ENCODE data around the gene QPRT. TPM values are rescaled to one million over a fixed set of nuclear protein-coding genes. Genes with fewer than 3 reads are reported as not detected.

Gene QPRT
- total RNA-seq, 2 donors from 2014 or later: 0.95 to 1.3 TPM

- Histone ChIP-seq H3K27me3 (replicated peaks; ENCODE audit: insufficient read depth) (no peaks in the 10 kb centered on the region), H3K4me1 (ENCODE audit: control insufficient read depth in 1 of 2, low read depth in 2 of 2) (peaks cover 0 to 10% of the 10 kb centered on the region in 2 donors), H3K4me3 (no peak overlapping the region), H3K9me3 (no peaks in the 10 kb centered on the region), H3K36me3 (no peaks in the 10 kb centered on the region), H3K27ac (no peak overlapping the region)
- ATAC-seq (ENCODE audit: insufficient number of reproducible peaks, low FRiP score, low read depth) (no peak), DNase-seq (ENCODE audit: low spot score) (no peak)
- no peak for TF ChIP-seq CTCF (IDR thresholded peaks at IDR 0.05)
Observed at GRCh38 chr16:29712809-29713208, 33.8 kb downstream of the QPRT start.

GRCh38 chr16:29714396-29714795 is 35.4 kb downstream of the QPRT start:
- no peak overlapping the region for H3K27ac ChIP-seq
- ATAC-seq (ENCODE audit: insufficient number of reproducible peaks, low FRiP score, low read depth) (no peak), DNase-seq (ENCODE audit: low spot score) (no peak)
- no peak for TF ChIP-seq CTCF (IDR thresholded peaks at IDR 0.05)
- H3K27me3 ChIP-seq (replicated peaks; ENCODE audit: insufficient read depth): no peaks in the 10 kb centered on the region
- H3K4me3 ChIP-seq: no peak overlapping the region
- no peaks in the 10 kb centered on the region for H3K9me3 ChIP-seq
- H3K4me1 ChIP-seq (ENCODE audit: control insufficient read depth in 1 of 2, low read depth in 2 of 2): peaks cover 0 to 9% of the 10 kb centered on the region in 2 donors
- no peaks in the 10 kb centered on the region for H3K36me3 ChIP-seq

- Histone ChIP-seq H3K36me3 (no peaks in the 10 kb centered on the region), H3K4me3 (no peak overlapping the region), H3K27me3 (replicated peaks; ENCODE audit: insufficient read depth) (no peaks in the 10 kb centered on the region), H3K4me1 (ENCODE audit: control insufficient read depth in 1 of 2, low read depth in 2 of 2) (peaks cover 0 to 3% of the 10 kb centered on the region in 2 donors), H3K27ac (no peak overlapping the region), H3K9me3 (no peaks in the 10 kb centered on the region)
- no peak for TF ChIP-seq CTCF (IDR thresholded peaks at IDR 0.05)
- DNase-seq (ENCODE audit: low spot score): no peak
- no peak for ATAC-seq (ENCODE audit: insufficient number of reproducible peaks, low FRiP score, low read depth)
Observed at GRCh38 chr16:29714972-29715371, 36.0 kb downstream of the QPRT start.

GRCh38 chr16:29717113-29717512 is 38.1 kb downstream of the QPRT start:
- ATAC-seq (ENCODE audit: insufficient number of reproducible peaks, low FRiP score, low read depth): no peak
- Histone ChIP-seq H3K9me3 (no peaks in the 10 kb centered on the region), H3K36me3 (no peaks in the 10 kb centered on the region), H3K4me1 (ENCODE audit: control insufficient read depth in 1 of 2, low read depth in 2 of 2) (no peaks in the 10 kb centered on the region), H3K4me3 (no peak overlapping the region), H3K27me3 (replicated peaks; ENCODE audit: insufficient read depth) (no peaks in the 10 kb centered on the region), H3K27ac (no peak overlapping the region)
- no peak for TF ChIP-seq CTCF (IDR thresholded peaks at IDR 0.05)
- DNase-seq (ENCODE audit: low spot score): no peak

GRCh38 chr16:29719063-29719462 is 40.1 kb downstream of the QPRT start:
- DNase-seq (ENCODE audit: low spot score): no peak
- TF ChIP-seq CTCF (IDR thresholded peaks at IDR 0.05): no peak
- no peaks in the 10 kb centered on the region for H3K27me3 ChIP-seq (replicated peaks; ENCODE audit: insufficient read depth)
- H3K9me3 ChIP-seq: no peaks in the 10 kb centered on the region
- no peak overlapping the region for H3K27ac ChIP-seq
- H3K4me1 ChIP-seq (ENCODE audit: control insufficient read depth in 1 of 2, low read depth in 2 of 2): no peaks in the 10 kb centered on the region
- H3K36me3 ChIP-seq: no peaks in the 10 kb centered on the region
- ATAC-seq (ENCODE audit: insufficient number of reproducible peaks, low FRiP score, low read depth): no peak
- no peak overlapping the region for H3K4me3 ChIP-seq

Measured in thoracic aorta (tissue), 2 donors.